ENCODE measurements around the gene TMEM119. TPM values are rescaled to one million over a fixed set of nuclear protein-coding genes. Genes with fewer than 3 reads are reported as not detected.

TMEM119 gene
- total RNA-seq, 2 experiments from 2014 or later: not detected

- CTCF ChIA-PET: interaction anchor here (1.6 to 8.4 kb wide), 3 partner anchors 9 to 58 kb away, joined by 4 to 129 read pairs (median 81); partner anchors contain the start of genes ISCU and SELPLG
- POLR2A ChIA-PET: interaction anchor here (0.6 to 1.4 kb wide), 4 partner anchors 13 to 58 kb away, joined by 3 to 6 read pairs (median 3); partner anchors contain the start of gene ISCU
These were observed 22.5 kb upstream of the TMEM119 start for GRCh38 chr12:108620236-108620879.

GRCh38 chr12:108619369-108620160 is 21.7 kb upstream of the TMEM119 start:
- POLR2A ChIA-PET: interaction anchor here (0.6 to 4.0 kb wide), 4 partner anchors 8 to 58 kb away, joined by 3 to 36 read pairs (median 4); partner anchors contain the start of genes ISCU and SART3

GRCh38 chr12:108618953-108619274 is 21.0 kb upstream of the TMEM119 start:
- CTCF ChIA-PET: interaction anchor here (0.7 to 8.4 kb wide), 14 partner anchors 11 to 185 kb away, joined by 3 to 129 read pairs (median 8); partner anchors contain the start of genes ISCU, SART3 and SELPLG
- POLR2A ChIA-PET: interaction anchor here (1.1 to 4.0 kb wide), 3 partner anchors 9 to 57 kb away, joined by 3 to 36 read pairs (median 3); partner anchors contain the start of genes ISCU and SART3

More at GRCh38 chr12:108619369-108620160, 21.7 kb upstream of the TMEM119 start:
- CTCF ChIA-PET: interaction anchor here (0.7 to 8.4 kb wide), 7 partner anchors 10 to 184 kb away, joined by 3 to 129 read pairs (median 9); partner anchors contain the start of genes ISCU and SELPLG

GRCh38 chr12:108618079-108618952 is 20.4 kb upstream of the TMEM119 start:
- CTCF ChIA-PET: interaction anchor here (0.6 to 8.4 kb wide), 26 partner anchors 11 to 1711 kb away, joined by 3 to 129 read pairs (median 4); partner anchors contain the start of genes ISCU, SART3 and SELPLG
- POLR2A ChIA-PET: interaction anchor here (0.6 to 4.0 kb wide), 10 partner anchors 10 to 71 kb away, joined by 3 to 36 read pairs (median 6); partner anchors contain the start of genes ISCU, SART3 and SELPLG

GRCh38 chr12:108616941-108617858 is 19.3 kb upstream of the TMEM119 start:
- ChIA-PET CTCF (interaction anchor here (0.6 to 8.4 kb wide), 20 partner anchors 10 to 476 kb away, joined by 3 to 129 read pairs (median 4); partner anchors contain the start of genes ALKBH2, ISCU, SART3 and SELPLG), POLR2A (interaction anchor here (0.6 to 4.0 kb wide), 11 partner anchors 11 to 74 kb away, joined by 3 to 36 read pairs (median 5); partner anchors contain the start of genes ISCU, SART3 and SELPLG)

- POLR2A ChIA-PET: interaction anchor here (1.1 to 4.0 kb wide), 6 partner anchors 19 to 74 kb away, joined by 3 to 36 read pairs (median 6); partner anchors contain the start of genes ISCU and SART3
- CTCF ChIA-PET: interaction anchor here (0.9 to 8.4 kb wide), 7 partner anchors 13 to 477 kb away, joined by 3 to 129 read pairs (median 33); partner anchors contain the start of genes ALKBH2, ISCU, SART3 and SELPLG
These were observed 18.5 kb upstream of the TMEM119 start for GRCh38 chr12:108616359-108616758.

- ChIA-PET POLR2A (interaction anchor here (1.8 to 4.0 kb wide), 2 partner anchors 54 to 75 kb away, joined by 3 to 36 read pairs; partner anchors contain the start of genes ISCU and SART3), CTCF (interaction anchor here (0.9 to 8.4 kb wide), 3 partner anchors 14 to 55 kb away, joined by 3 to 129 read pairs (median 50); partner anchors contain the start of genes ISCU and SART3)
These were observed 18.0 kb upstream of the TMEM119 start for GRCh38 chr12:108615918-108616317.

- POLR2A ChIA-PET: no interaction called here
These were observed 16.8 kb upstream of the TMEM119 start for GRCh38 chr12:108614639-108615038.

GRCh38 chr12:108614041-108614440 is 16.2 kb upstream of the TMEM119 start:
- CTCF ChIA-PET: no interaction called here
- POLR2A ChIA-PET: interaction anchor here (0.9 kb wide), 1 partner anchor 53 kb away, joined by 3 read pairs; the partner anchor contains the start of gene SART3

More at GRCh38 chr12:108614639-108615038, 16.8 kb upstream of the TMEM119 start:
- CTCF ChIA-PET: no interaction called here

GRCh38 chr12:108613548-108613947 is 15.7 kb upstream of the TMEM119 start:
- CTCF ChIA-PET: no interaction called here
- POLR2A ChIA-PET: interaction anchor here (0.9 kb wide), 1 partner anchor 53 kb away, joined by 3 read pairs; the partner anchor contains the start of gene SART3

- CTCF ChIA-PET: interaction anchor here (0.6 to 0.8 kb wide), 3 partner anchors 113 to 199 kb away, joined by 3 to 4 read pairs (median 3); no protein-coding TSS in a partner anchor
- POLR2A ChIA-PET: interaction anchor here (0.7 to 0.9 kb wide), 2 partner anchors 52 to 480 kb away, joined by 3 read pairs; partner anchors contain the start of gene SART3
These were observed 15.0 kb upstream of the TMEM119 start for GRCh38 chr12:108612788-108613282.

GRCh38 chr12:108611884-108612415 is 14.1 kb upstream of the TMEM119 start:
- CTCF ChIA-PET: interaction anchor here (0.8 kb wide), 1 partner anchor 200 kb away, joined by 3 read pairs; no protein-coding TSS in a partner anchor
- POLR2A ChIA-PET: no interaction called here

- ChIA-PET POLR2A (no interaction called here), CTCF (interaction anchor here (0.8 to 1.6 kb wide), 2 partner anchors 38 to 53 kb away, joined by 4 to 6 read pairs; no protein-coding TSS in a partner anchor)
These were observed 13.1 kb upstream of the TMEM119 start for GRCh38 chr12:108610856-108611605.

GRCh38 chr12:108610336-108610815 is 12.5 kb upstream of the TMEM119 start:
- POLR2A ChIA-PET: no interaction called here
- CTCF ChIA-PET: interaction anchor here (0.8 to 1.6 kb wide), 2 partner anchors 38 to 54 kb away, joined by 4 to 6 read pairs; no protein-coding TSS in a partner anchor

Measured in activated CD8-positive, alpha-beta memory T cell treated with anti-CD3 and anti-CD28 coated beads for 36 hours (primary cell).